Measurements from ENCODE around the gene CELF6.

Gene CELF6

GRCh38 chr15:72271221-72271620 is 48.7 kb downstream of the CELF6 start:
- DNase-seq, result no peak

GRCh38 chr15:72269739-72270138 is 50.2 kb downstream of the CELF6 start:
- DNase-seq, result no peak

DNA sequence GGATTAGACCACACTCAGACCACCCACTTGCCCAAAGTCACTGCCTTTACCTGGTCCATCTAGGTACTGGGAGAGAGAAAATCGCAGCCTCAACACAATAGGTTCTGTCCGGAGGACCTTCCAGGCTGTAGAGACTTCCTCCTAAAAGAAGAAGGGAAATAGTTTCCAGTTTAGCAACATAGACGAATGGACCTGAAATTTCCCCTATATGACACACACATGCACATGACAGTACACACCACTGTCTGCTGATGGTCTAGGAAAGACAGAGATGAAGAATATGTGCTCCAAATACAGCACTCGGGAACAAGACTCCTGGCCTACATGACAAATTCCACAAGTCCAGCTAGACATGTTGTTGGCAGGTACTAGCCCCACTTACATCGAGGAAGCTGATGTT is 54.9 kb downstream of the CELF6 start:
- DNase-seq, result no peak

GRCh38 chr15:72252663-72253299 is 67.2 kb downstream of the CELF6 start:
- no peak for DNase-seq

DNA sequence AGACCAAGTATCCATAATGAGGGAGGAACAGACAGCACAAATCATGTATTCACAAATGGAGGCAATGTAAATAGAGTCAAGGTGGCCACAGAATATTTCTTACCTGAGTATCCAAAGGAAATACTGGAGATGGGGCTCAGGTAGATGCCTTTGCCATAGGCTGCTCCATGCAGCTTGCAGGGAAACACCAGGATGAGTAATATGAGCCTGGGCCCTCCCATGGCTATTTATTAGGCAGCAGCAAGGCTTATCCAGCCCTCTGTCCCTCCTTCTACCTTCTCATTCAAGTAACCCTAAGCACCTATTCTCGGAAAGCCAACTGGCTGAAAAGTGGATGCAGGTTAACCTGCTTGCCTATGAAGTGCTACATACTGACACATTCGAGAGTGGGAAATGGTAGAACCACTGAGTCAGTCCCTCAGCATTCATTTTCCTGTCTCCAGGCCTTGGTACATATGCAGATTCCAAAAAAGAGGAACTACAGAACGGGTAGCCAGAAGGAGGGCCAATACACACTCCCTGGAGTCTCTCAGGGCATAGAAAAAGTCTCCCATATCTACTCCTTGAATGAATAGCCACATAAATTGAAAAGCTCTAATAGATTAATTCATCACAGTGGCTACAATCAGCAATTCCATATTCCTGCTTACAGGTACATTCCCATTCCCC is 70.7 kb downstream of the CELF6 start:
- DNase-seq, result no peak

DNA sequence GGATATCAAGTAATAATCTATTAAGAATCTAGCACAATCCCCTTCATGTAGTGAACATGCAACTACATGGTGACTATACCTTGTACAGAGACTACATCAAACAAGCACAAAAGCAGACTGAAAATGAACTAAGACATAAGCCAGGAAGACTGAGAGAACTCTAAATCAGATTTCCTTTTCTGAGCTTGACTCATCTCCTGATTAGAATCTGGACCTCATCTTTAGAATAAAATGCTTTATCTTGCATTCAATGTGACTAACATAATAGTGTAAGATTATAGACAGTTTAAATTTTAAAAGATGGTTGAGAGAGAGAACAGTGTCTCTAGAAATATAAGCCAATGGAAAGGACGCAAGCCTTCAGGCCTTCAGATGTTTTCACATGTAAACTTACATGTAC is 71.4 kb downstream of the CELF6 start:
- DNase-seq, result no peak

DNA sequence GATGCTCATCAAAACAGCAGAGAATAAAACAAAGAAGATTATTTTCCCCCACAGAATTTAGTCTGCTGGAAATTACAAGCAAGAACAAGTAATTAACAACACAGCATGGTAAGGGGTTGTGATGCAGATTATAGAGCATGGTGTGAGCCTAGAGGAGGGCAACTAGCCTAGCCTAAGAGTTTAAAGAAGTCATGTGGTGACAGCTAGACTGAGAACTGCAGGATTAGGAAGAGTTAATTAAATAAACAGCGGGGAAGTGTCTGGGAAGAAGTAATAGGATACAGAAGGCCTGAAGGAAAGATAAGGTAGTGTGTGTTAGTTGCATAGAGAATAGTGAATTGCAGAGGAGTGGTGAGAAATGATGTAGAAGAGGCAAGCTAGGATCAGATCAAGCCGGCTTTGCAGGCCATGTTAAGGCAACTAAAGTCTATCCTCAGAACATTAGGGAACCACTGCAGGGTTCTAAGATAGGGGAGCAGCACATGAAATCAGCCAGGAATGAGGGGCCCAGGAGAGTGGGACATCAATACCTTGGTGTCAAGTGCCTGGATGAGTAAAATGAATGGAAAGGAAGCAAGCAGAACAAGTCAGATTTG is 77.1 kb downstream of the CELF6 start:
- DNase-seq, result no peak

DNA sequence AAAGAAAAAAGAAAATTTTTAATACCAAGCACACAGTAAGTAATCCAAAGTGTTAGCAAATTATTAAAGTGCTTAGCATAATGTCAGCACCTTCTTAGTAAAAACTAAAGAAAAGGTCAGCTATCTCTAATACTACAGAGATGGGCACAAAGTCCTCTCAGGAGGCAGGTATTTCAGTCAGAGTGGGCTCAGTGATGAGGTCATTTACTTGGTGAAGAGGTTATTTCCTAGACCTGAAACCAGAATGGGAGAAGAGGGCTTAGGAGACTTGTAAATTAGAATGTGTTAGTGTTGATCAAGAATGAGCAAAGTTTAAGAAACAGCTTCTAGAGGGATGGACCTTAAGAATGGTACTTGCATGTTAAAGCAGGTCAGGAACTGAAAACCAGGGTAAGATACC is 80.3 kb downstream of the CELF6 start:
- no peak for DNase-seq

GRCh38 chr15:72238586-72238985 is 81.4 kb downstream of the CELF6 start:
- no peak for DNase-seq

DNA sequence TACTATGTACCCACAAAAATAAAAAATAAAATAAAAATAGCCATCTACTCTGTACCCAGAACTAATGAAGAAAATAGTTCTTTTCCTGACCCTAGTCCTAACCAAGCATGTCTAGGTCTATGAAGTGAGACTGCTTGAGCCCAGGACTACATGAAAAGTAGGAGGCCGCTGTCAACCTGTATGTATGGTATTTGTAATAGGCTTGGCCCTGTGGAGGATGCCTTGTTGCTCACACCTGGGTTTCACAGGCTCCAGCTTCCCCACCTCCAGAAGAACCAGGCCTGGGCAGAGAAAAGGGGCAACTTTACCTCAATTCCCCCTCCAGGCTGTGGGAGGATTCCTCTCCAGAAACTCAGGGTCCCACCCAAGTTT is 82.1 kb downstream of the CELF6 start:
- no peak for DNase-seq

DNA sequence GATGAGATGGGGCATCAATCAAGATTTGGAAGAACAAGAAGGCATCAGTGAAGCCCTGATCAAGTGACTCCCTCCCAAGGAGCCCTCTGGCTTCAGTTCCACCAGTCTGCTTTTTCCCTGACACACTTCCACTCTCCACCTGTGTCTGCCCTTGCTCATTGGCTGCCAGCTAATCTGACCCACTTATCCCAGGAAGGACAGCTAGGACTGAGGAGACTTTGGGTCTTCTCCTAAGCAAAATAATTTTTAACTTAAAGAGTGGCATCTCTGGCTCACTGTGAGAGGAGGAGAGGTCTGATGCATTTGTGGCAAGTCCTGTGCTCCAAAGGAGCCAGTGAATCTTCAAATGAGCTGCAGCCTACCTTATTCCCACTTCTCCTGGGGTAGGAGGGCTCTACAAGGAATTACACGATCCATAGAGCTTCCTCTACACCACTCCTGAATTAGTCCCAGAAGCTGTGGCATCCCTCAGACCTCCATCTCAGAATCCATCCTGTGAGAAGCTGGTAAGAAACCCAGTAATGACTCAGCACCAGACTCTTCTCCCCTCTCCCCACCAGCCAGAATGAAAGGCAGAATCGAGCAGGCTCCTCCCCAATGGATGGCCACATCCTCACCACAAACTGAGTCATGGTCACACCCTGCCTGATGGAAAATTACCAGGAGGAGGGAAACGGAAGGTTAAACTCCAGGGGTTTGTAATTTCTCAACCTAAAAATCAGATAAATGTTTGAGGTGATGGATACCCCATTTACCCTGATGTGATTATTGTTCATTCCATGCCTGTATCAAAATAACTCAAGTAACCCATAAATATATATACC is 82.7 kb downstream of the CELF6 start:
- DNase-seq, result peak; percentile 88

DNA sequence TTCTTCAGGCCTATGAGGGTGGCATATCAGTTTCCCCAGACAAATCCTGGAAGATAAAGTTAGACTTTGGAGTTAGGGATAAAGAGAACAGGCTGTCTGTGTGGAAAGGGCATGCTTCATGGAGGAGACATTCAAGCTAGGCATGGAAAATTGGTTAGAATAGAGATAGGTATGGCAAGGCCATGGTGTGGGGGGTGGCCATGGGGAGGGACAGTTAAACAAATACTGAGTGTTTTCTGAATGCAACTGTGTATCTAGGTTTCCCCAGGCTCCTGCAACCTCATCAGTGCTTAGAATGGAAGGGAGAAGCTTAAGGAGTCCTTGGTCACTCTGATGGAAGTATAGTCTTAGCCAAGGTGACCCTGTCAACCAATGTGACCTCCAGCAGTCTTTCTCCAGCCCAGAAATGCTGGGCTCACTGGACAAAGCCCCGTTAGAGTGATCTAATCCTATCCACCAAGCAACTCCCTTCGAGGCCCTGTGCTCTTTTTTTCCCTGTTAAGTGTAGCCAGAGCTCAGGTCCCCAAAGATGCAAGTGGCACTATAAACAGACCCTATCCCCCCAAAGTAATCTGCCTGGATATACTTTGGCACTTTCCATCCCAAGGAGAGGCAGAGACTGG is 83.5 kb downstream of the CELF6 start:
- no peak for DNase-seq

DNA sequence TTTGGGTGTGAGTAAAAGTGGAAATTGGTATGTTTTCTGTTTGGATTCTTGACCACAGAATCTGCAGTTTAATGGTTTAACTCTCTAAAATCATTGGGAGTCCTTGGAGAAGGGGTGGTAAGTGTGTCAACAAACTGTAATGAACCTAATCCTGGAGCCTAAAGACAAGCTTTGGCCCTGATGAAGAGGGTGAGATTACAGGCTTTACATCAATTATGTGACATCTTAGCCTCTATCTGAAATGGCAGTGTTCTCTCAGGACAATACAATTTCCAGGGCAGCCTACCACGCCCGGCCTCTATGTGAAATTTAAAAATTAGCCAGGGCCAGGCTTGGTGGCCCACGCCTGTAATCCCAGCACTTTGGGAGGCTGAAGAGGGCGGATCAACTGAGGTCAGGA is 84.7 kb downstream of the CELF6 start:
- DNase-seq, result no peak
